Keratinocyte (primary cell): ENCODE data around the gene TNFAIP8. TPM values are rescaled to one million over a fixed set of nuclear protein-coding genes. Genes with fewer than 3 reads are reported as not detected.

Experiments used
- DNase-seq: peaks from one replicate; pipeline ENCODE4 v3.0.0-alpha.2; 2011; ENCODE audit warnings: low read depth, missing footprints, low spot score
- FAIRE-seq: peaks from 2 replicates; lab custom pipeline; 2011; peaks lifted over from hg19 to GRCh38; lab: Jason Lieb, UNC
- H2AFZ ChIP-seq: 2 replicates; pipeline ENCODE4 v1.6.0; 2012; ENCODE audit warnings: low read length, control low read depth, inconsistent platforms; ENCODE audit not compliant: control insufficient read depth
- H3K27ac ChIP-seq: 2 replicates; pipeline ENCODE4 v1.5.1; 2011; ENCODE audit warnings: low read length; ENCODE audit not compliant: control insufficient read depth, insufficient read depth
- H3K27me3 ChIP-seq: 3 replicates; pipeline ENCODE4 v1.6.0; 2011; ENCODE audit warnings: low read length; ENCODE audit not compliant: control insufficient read depth, insufficient read depth; ENCODE audit errors: extremely low read depth
- H3K36me3 ChIP-seq, 2 experiments: 2 replicates in 1 of 2; 3 replicates in 1 of 2; pipeline ENCODE4 v1.5.1; 2011; ENCODE audit warnings: low read length in 2 of 2, mild to moderate bottlenecking in 1 of 2; ENCODE audit not compliant: control insufficient read depth in 2 of 2, insufficient read depth in 2 of 2; ENCODE audit errors: extremely low read depth in 1 of 2
- H3K4me1 ChIP-seq: 3 replicates; pipeline ENCODE4 v1.5.1; 2011; ENCODE audit warnings: low read length; ENCODE audit not compliant: control insufficient read depth, insufficient read depth; ENCODE audit errors: extremely low read depth
- H3K4me2 ChIP-seq: 3 replicates; pipeline ENCODE4 v1.6.0; 2011; ENCODE audit warnings: low read depth, low read length; ENCODE audit not compliant: control insufficient read depth, insufficient read depth; ENCODE audit errors: extremely low read depth
- H3K4me3 ChIP-seq, 3 experiments: fragments of 200-600 bp in 1 of 3; sonication (generic) in 1 of 3; 2 replicates in 2 of 3; 3 replicates in 1 of 3; pipeline ENCODE4 v1.5.1; 2011 to 2016; ENCODE audit warnings: low read length in 3 of 3, mild to moderate bottlenecking in 3 of 3, control low read depth in 2 of 3, inconsistent platforms in 1 of 3, low read depth in 1 of 3, mixed read lengths in 1 of 3, mixed run types in 1 of 3, moderate library complexity in 1 of 3; ENCODE audit not compliant: control insufficient read depth in 2 of 3, insufficient read depth in 2 of 3; ENCODE audit errors: extremely low read depth in 1 of 3
- H3K79me2 ChIP-seq: 2 replicates; pipeline ENCODE4 v1.6.0; 2012; ENCODE audit warnings: low read length; ENCODE audit not compliant: control insufficient read depth, insufficient read depth
- H3K9ac ChIP-seq: 3 replicates; pipeline ENCODE4 v1.6.0; 2011; ENCODE audit warnings: low read length; ENCODE audit not compliant: control insufficient read depth, insufficient read depth; ENCODE audit errors: extremely low read depth
- H3K9me1 ChIP-seq: 3 replicates; pipeline ENCODE4 v1.6.0; 2011; ENCODE audit warnings: low read length; ENCODE audit not compliant: control insufficient read depth, insufficient read depth; ENCODE audit errors: extremely low read depth
- H3K9me3 ChIP-seq: 2 replicates; pipeline ENCODE4 v1.5.1; 2012; ENCODE audit warnings: low read depth, low read length; ENCODE audit not compliant: control insufficient read depth
- H4K20me1 ChIP-seq: 3 replicates; pipeline ENCODE4 v1.6.0; 2011; ENCODE audit warnings: low read length; ENCODE audit not compliant: control insufficient read depth, insufficient read depth; ENCODE audit errors: extremely low read depth
- CTCF ChIP-seq, 3 experiments: IDR thresholded peaks in 1 of 3; conservative IDR thresholded peaks in 1 of 3; optimal IDR thresholded peaks in 1 of 3; 2 replicates in 2 of 3; 3 replicates in 1 of 3; pipeline versions ENCODE3 to v1.5.1; 2011; ENCODE audit warnings: low read length in 3 of 3, mild to moderate bottlenecking in 3 of 3, moderate library complexity in 2 of 3, control low read depth in 1 of 3, inconsistent platforms in 1 of 3; ENCODE audit not compliant: insufficient read depth in 2 of 3; ENCODE audit errors: extremely low read depth in 1 of 3
- EZH2 ChIP-seq: IDR thresholded peaks from one replicate; pipeline ENCODE4 v1.6.1; 2012; ENCODE audit warnings: inconsistent platforms, mild to moderate bottlenecking, low read length, moderate library complexity
- dilution Hi-C: fragments of 300-500 bp; cut with MboI; formaldehyde crosslinking; loops from one replicate; pipeline ENCODE4 v1.7.0; 2020; ENCODE audit warnings: low sequenced_read_pairs; ENCODE audit not compliant: extremely low pct_ligation_motif_present
- polyA plus RNA-seq, 5 experiments: library from polyadenylated mRNA; depleted of rRNA in 3 of 5; stranded (reverse) in 3 of 5; stranded (forward) in 1 of 5; unstranded in 1 of 5; fragments of >200 nt; gene quantifications; 1 replicate in 1 of 5; 2 replicates in 3 of 5; 3 replicates in 1 of 5; pipeline versions ENCODE4 v1.2.1 to v1.2.3, GENCODE V29; 2011 to 2012; ENCODE audit warnings: missing spikeins in 2 of 5, low read depth in 1 of 5, low replicate concordance in 1 of 5

Gene TNFAIP8
- polyA plus RNA-seq, 1 donor (not counting 4 experiments of a cell fraction or from before 2014, with no cell fraction given): 20.8 TPM

GRCh38 chr5:119358901-119359603 lies 3.2 kb downstream of the TNFAIP8 start:
- dilution Hi-C loops: no loop called here
- DNase-seq (no peak), FAIRE-seq (no peak)
- Histone ChIP-seq H3K9me1 (peaks cover 2% of the 10 kb centered on the region), H3K4me3 (no peak overlapping the region), H3K36me3 (no peaks in the 10 kb centered on the region), H3K9me3 (no peaks in the 10 kb centered on the region), H3K9ac (no peak overlapping the region), H3K79me2 (peaks cover 13% of the 10 kb centered on the region), H3K27me3 (no peaks in the 10 kb centered on the region), H4K20me1 (peaks cover 3% of the 10 kb centered on the region), H3K4me1 (peaks cover 67% of the 10 kb centered on the region), H3K4me2 (no peak overlapping the region), H2AFZ (no peak overlapping the region), H3K27ac (no peak overlapping the region)
- TF ChIP-seq EZH2 (no peak), CTCF (optimal IDR thresholded peaks at IDR 0.05 in 1 of 3, IDR thresholded peaks at IDR 0.05 in 1 of 3, conservative IDR thresholded peaks at IDR 0.05 in 1 of 3; ENCODE audit: extremely low read depth in 1 of 3, insufficient read depth in 2 of 3, low read length in 3 of 3) (no peak)

GRCh38 chr5:119359737-119360413 lies 4.1 kb downstream of the TNFAIP8 start:
- Histone ChIP-seq H3K4me3 (no peak overlapping the region), H3K9me1 (peaks cover 2% of the 10 kb centered on the region), H2AFZ (no peak overlapping the region), H3K9ac (no peak overlapping the region), H3K79me2 (peaks cover 13% of the 10 kb centered on the region), H3K27me3 (no peaks in the 10 kb centered on the region), H3K4me2 (peak overlapping the region; percentile 37), H3K36me3 (no peaks in the 10 kb centered on the region), H3K4me1 (peaks cover 68% of the 10 kb centered on the region), H3K27ac (peak overlapping the region; percentile 47), H4K20me1 (peaks cover 3% of the 10 kb centered on the region), H3K9me3 (no peaks in the 10 kb centered on the region)
- dilution Hi-C loops: no loop called here
- TF ChIP-seq EZH2: no peak
- TF ChIP-seq CTCF (optimal IDR thresholded peaks at IDR 0.05 in 1 of 3, IDR thresholded peaks at IDR 0.05 in 1 of 3, conservative IDR thresholded peaks at IDR 0.05 in 1 of 3; ENCODE audit: extremely low read depth in 1 of 3, insufficient read depth in 2 of 3, low read length in 3 of 3): no peak
- DNase-seq (no peak), FAIRE-seq (no peak)
